ENCODE measurements around the gene PSEN1. TPM values are rescaled to one million over a fixed set of nuclear protein-coding genes. Genes with fewer than 3 reads are reported as not detected.
A peak's percentile ranks its signal among the peaks of the same experiment; 100 is the strongest.

Gene PSEN1
- total RNA-seq, 1 experiment from 2014 or later: 26.9 TPM

GRCh38 chr14:73231981-73232851 is 95.9 kb downstream of the PSEN1 start:
- Histone ChIP-seq H3K4me1 (ENCODE audit: control insufficient read depth in 1 of 2, insufficient read depth in 2 of 2, low read length in 2 of 2) (peaks cover 0 to 6% of the 10 kb centered on the region in 2 experiments; a peak in 2 of 4 replicates), H2AFZ (ENCODE audit: low read depth, low read length, poor library complexity, severe bottlenecking) (no peak overlapping the region), H3K9me3 (ENCODE audit: control insufficient read depth in 1 of 2, insufficient read depth in 1 of 2, low read depth in 1 of 2, low read length in 2 of 2) (no peaks in the 10 kb centered on the region), H3K36me3 (ENCODE audit: control insufficient read depth in 1 of 2, insufficient read depth in 2 of 2, low read length in 2 of 2) (no peaks in the 10 kb centered on the region), H3K4me3 (replicated peaks in 1 of 2; ENCODE audit: low read depth in 1 of 2, low read length in 2 of 2) (no peak overlapping the region), H3K9me2 (ENCODE audit: insufficient read depth) (no peaks in the 10 kb centered on the region), H4K20me1 (ENCODE audit: insufficient read depth) (no peaks in the 10 kb centered on the region), H3K79me2 (ENCODE audit: insufficient read depth, low read length) (no peaks in the 10 kb centered on the region), H3K9ac (ENCODE audit: low read length) (no peak overlapping the region), H3K4me2 (ENCODE audit: low read length) (no peak overlapping the region), H3K27ac (ENCODE audit: low read depth, low read length) (no peak overlapping the region), H3K27me3 (ENCODE audit: insufficient read depth, low read length) (0 out of 2 replicates have a peak, but pooled peaks cover 14% of the 10 kb centered on the region)
- peak; percentile 82 for ATAC-seq
- RAD21 ChIA-PET (ENCODE audit: low non-redundant PET in 1 of 2, low total read pairs in 2 of 2, uncharacterized antibody in 2 of 2, unreplicated experiment in 2 of 2): interaction anchor here (0.6 to 0.7 kb wide), 2 partner anchors 189 to 240 kb away, joined by 3 read pairs; no protein-coding TSS in a partner anchor
- POLR2A ChIA-PET: no interaction called here
- TF ChIP-seq REST (IDR thresholded peaks at IDR 0.05; ENCODE audit: low read depth) (no peak), POLR2A (IDR thresholded peaks at IDR 0.05; ENCODE audit: borderline replicate concordance, extremely low read depth, insufficient read depth, insufficient read length) (no peak), MAX (IDR thresholded peaks at IDR 0.05) (no peak), SP1 (IDR thresholded peaks at IDR 0.05; ENCODE audit: low read depth) (no peak), ZFX (IDR thresholded peaks at IDR 0.05) (no peak), ATF3 (IDR thresholded peaks at IDR 0.05) (no peak), RAD21 (IDR thresholded peaks at IDR 0.05; ENCODE audit: low read depth) (peak; percentile 36; the same call in 1 of the 2 replicates), CTCF (IDR thresholded peaks at IDR 0.05 in 2 of 3, conservative IDR thresholded peaks at IDR 0.05 in 1 of 3; ENCODE audit: borderline replicate concordance in 1 of 3, insufficient read depth in 1 of 3, low read depth in 2 of 3, low read length in 2 of 3) (peak in 2 of 3 experiments; percentile 35 to 40; a peak in 2 of 6 replicates)
- intact Hi-C loops (cut with micrococcal nuclease): no loop called here
- CTCF ChIA-PET: interaction anchor here (1.6 kb wide), 1 partner anchor 63 kb away, joined by 3 read pairs; no protein-coding TSS in a partner anchor
- no TSS peak for BruUV-seq (replicated peaks)
- no peak for DNase-seq (ENCODE audit: low read depth, low spot score)

Measured in HCT116 (cell line).